OCI-LY7 (cell line): Measurements from ENCODE around the gene CHN1.

Experiments
- CTCF ChIP-seq: fragments of 200-600 bp; sonication (generic); conservative IDR thresholded peaks from 2 replicates; pipeline ENCODE4 v1.5.1; 2014; ENCODE audit warnings: mild to moderate bottlenecking, antibody characterized with exemption, low read length, moderate library complexity, mixed read lengths
- EZH2phosphoT487 ChIP-seq: fragments of 200-600 bp; sonication (generic); IDR thresholded peaks from 2 replicates; pipeline ENCODE4 v1.6.1; 2018; ENCODE audit warnings: low read depth, borderline replicate concordance, mild to moderate bottlenecking, mixed run types, antibody characterized with exemption, low read length, moderate library complexity, mixed read lengths

DNA sequence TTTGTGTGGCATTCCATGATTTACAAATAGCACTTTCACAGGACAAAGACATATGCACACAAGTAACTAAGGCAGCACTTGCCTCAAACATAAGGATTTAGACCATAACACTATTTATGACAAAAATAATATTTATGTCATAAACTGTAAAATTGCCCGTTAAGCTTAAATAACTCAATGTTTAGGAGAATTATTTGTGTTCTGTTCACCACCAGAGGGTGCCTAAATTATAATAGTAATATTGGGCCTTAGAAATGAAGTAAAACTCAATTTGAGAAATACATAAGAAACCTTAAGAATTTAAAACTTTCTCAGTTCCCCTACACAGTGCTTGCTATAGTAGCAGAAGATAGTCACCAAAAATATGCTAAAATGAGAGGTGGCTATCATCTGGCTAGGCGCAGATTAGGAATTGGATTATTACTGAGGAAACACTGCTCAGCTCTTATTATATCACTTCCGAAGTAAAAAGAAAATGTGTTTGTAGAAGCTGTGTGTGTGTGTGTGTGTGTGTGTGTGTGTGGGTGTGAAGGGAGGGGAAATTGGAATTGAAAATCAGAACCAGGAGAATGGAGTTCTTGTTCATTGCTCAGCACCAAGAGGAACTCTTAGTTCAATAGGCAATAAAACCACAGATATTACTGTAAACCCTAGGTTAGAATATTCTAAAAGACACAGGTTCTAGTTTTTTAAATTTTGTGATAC lies 4.9 kb upstream of the CHN1 start:
- TF ChIP-seq CTCF (0 out of 2 replicates have a peak, but pooled peaks have one; percentile 13), EZH2phosphoT487 (no peak)
